Heart right ventricle (tissue), 16 donors: ENCODE data around the gene YES1. TPM values are rescaled to one million over a fixed set of nuclear protein-coding genes. Genes with fewer than 3 reads are reported as not detected.

ENCODE experiments used
- ATAC-seq, 8 donors: fragments of 200-7000 bp; cut with Tn5 transposase; one replicate each; pipeline ENCODE4 v1.9.1; 2020; ENCODE audit warnings: mild to moderate bottlenecking in 8 of 8, moderate library complexity in 8 of 8, moderate number of reproducible peaks in 1 of 8
- DNase-seq, 2 donors: peaks; one replicate each; pipeline ENCODE4 v3.0.0-alpha.2; 2020
- H3K27ac ChIP-seq, 10 donors: fragments of 200-600 bp; sonication (generic) in 2 of 10; one replicate each; pipeline versions ENCODE4 v1.5.0 to v1.8.0; 2020 to 2022; ENCODE audit warnings: mild to moderate bottlenecking in 3 of 10
- H3K27me3 ChIP-seq, 7 donors: fragments of 200-600 bp; one replicate each; pipeline ENCODE4 v1.8.0; 2021 to 2022; ENCODE audit warnings: mild to moderate bottlenecking in 2 of 7
- H3K36me3 ChIP-seq, 9 donors: fragments of 200-600 bp; sonication (generic) in 1 of 9; one replicate each; pipeline versions ENCODE4 v1.5.0 to v1.8.0; 2020 to 2022; ENCODE audit warnings: mild to moderate bottlenecking in 2 of 9
- H3K4me1 ChIP-seq, 9 donors: fragments of 200-600 bp; sonication (generic) in 1 of 9; one replicate each; pipeline versions ENCODE4 v1.5.0 to v1.8.0; 2020 to 2022; ENCODE audit warnings: mild to moderate bottlenecking in 4 of 9
- H3K4me3 ChIP-seq, 10 donors: fragments of 200-600 bp; sonication (generic) in 2 of 10; one replicate each; pipeline versions ENCODE4 v1.5.0 to v1.8.0; 2020 to 2022; ENCODE audit warnings: mild to moderate bottlenecking in 7 of 10, moderate library complexity in 2 of 10
- H3K9me3 ChIP-seq, 11 donors: fragments of 200-600 bp in 10 of 11; sonication (generic) in 2 of 11; one replicate each; pipeline versions ENCODE4 v1.5.0 to v1.8.0; 2013 to 2022; ENCODE audit warnings: mild to moderate bottlenecking in 2 of 11, control low read depth in 1 of 11, moderate library complexity in 1 of 11
- WGBS, 2 donors: extraction: QIAGEN DNeasy Blood & Tissue Kit; methylation state at CpG; one replicate each; pipeline ENCODE4 v1.1.7; 2013; ENCODE audit warnings: inconsistent platforms in 1 of 2; 5-methylcytosine and 5-hydroxymethylcytosine counted together
- intact Hi-C, 10 donors: fragments of 100-400 bp; cut with DNase I; formaldehyde crosslinking; loops; one replicate each; pipeline versions ENCODE4 v1.11.1 to v1.14.2; 2022
- polyA plus RNA-seq, 2 donors: library from polyadenylated mRNA; stranded (reverse); fragments of 200-250 nt; gene quantifications; one replicate each; pipeline ENCODE4 v1.2.3, GENCODE V29; 2013
- total RNA-seq, 10 donors: library from RNA; stranded (reverse); fragmentation: NEBNext Ultra II Directional in 3 of 10; extraction: Animal tissue kit (Norgen Biotek cat#: 25700) in 3 of 10; gene quantifications; one replicate each; pipeline versions ENCODE4 v1.2.1 to v1.2.4, GENCODE V29; 2021 to 2023
- TF ChIP-seq, protein P1 (sequence below), 9 donors: fragments of 200-600 bp; sonication (generic) in 2 of 9; IDR thresholded peaks; one replicate each; pipeline versions ENCODE4 v1.5.0 to v1.8.0; 2021 to 2022; ENCODE audit warnings: antibody characterized with exemption in 9 of 9, mild to moderate bottlenecking in 5 of 9, moderate library complexity in 1 of 9
- donor health status: Arrhythmogenic right ventricular cardiomyopathy.
- donor health status: ischemic (EF 13 %, LVEDD 7.1; RV severe dilation, severe dysfunction).
- donor health status: healthy with polysubstance abuse.
- donor health status: DM: no; HTN: yes; CAD: no.
- donor health status: DM: no; HTN: no; CAD: no.
- donor health status: ischemic (EF 25% LVEDD 6.9; RV normal size, moderate dysfunction).
- donor health status: ischemic (EF 25% LVEDD 5.7; RV mildly dilated, moderate dysfunction).
- donor health status: healthy.
- donor health status: DM: yes; HTN: yes; CAD: no.
- donor health status: Ischemic cardiomyopathy.
- donor health status: ischemic (EF 35%, LVEDD 5.7; RV mildly dilated, moderate dysfunction).
- donor health status: nonischemic (EF 11% LVEDD 7.7; RV severe dilation, severe dysfunction).
- donor health status: DM: yes; HTN: yes; CAD: no.
- donor health status: PGD.
- donor health status: ischemic (EF 29% LVEDD 5.4; RV normal size, mild dysfunction).
- donor health status: nonischemic (EF 23%, LVEDD 6.1; RV moderate dilation, normal function).

Gene YES1
- total and polyA plus RNA-seq, 12 donors, result 10.3 to 31.5 (median 21.7) TPM

DNA sequence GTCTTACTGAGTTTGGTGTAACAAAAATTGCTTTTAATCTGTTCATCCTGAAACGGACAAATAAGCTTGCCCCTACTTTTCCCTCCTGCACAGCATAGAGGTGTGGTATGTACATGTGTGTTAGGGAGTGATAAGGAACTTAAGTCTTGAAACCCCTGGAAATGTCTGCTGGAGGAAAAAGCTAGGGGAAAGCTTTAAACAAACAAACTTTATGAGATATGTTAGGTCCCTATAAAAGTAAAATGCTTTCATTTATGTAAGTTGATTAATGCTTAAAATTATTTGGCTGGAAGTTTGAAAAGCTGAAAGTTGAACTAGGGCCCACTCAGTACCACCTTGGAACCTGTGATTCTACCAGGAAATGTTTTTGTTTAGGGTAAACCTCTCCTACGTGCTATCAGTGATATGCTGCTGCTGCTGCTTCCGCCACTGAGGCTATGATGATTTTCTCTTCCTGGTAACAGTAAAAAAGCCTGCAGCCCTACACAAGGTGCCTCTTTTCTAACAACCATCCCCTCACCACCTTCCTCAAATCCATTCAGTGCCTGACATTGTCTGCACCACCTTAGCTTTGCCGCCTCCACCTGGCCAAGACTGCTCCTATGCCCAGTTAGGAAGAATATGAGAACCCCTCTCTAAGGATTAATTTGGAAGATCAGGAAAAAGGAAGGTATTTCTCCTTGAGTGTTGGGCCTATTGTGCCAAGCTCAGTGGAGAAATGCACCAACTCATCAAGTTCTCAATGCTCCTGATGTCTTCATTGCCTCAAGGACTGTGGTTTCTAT is 2.5 kb upstream of the YES1 start:
- no peaks in the 10 kb centered on the region for H3K36me3 ChIP-seq
- ATAC-seq (no peak), DNase-seq (no peak)
- H3K27ac ChIP-seq, result peak overlapping the region in 3 of 10 donors; percentile 3 to 98 (median 28)
- H3K27me3 ChIP-seq, result peaks cover 0 to 81% (median 0%) of the 10 kb centered on the region in 7 donors
- no peaks in the 10 kb centered on the region for H3K9me3 ChIP-seq
- intact Hi-C loops, result loop anchor here in 5 of 10 donors (5.0 to 10.0 kb wide), 6 partner anchors 47 to 540 kb away; no protein-coding TSS in a partner anchor
- WGBS, 2 donors, result 62 to 69% methylated on average over 4 of the region's 4 CpGs
- TF ChIP-seq, protein P1, sequence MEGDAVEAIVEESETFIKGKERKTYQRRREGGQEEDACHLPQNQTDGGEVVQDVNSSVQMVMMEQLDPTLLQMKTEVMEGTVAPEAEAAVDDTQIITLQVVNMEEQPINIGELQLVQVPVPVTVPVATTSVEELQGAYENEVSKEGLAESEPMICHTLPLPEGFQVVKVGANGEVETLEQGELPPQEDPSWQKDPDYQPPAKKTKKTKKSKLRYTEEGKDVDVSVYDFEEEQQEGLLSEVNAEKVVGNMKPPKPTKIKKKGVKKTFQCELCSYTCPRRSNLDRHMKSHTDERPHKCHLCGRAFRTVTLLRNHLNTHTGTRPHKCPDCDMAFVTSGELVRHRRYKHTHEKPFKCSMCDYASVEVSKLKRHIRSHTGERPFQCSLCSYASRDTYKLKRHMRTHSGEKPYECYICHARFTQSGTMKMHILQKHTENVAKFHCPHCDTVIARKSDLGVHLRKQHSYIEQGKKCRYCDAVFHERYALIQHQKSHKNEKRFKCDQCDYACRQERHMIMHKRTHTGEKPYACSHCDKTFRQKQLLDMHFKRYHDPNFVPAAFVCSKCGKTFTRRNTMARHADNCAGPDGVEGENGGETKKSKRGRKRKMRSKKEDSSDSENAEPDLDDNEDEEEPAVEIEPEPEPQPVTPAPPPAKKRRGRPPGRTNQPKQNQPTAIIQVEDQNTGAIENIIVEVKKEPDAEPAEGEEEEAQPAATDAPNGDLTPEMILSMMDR (IDR thresholded peaks at IDR 0.05), result no peak
- H3K4me3 ChIP-seq, result no peak overlapping the region
- H3K4me1 ChIP-seq, result peaks cover 0 to 39% (median 24%) of the 10 kb centered on the region in 9 donors

DNA sequence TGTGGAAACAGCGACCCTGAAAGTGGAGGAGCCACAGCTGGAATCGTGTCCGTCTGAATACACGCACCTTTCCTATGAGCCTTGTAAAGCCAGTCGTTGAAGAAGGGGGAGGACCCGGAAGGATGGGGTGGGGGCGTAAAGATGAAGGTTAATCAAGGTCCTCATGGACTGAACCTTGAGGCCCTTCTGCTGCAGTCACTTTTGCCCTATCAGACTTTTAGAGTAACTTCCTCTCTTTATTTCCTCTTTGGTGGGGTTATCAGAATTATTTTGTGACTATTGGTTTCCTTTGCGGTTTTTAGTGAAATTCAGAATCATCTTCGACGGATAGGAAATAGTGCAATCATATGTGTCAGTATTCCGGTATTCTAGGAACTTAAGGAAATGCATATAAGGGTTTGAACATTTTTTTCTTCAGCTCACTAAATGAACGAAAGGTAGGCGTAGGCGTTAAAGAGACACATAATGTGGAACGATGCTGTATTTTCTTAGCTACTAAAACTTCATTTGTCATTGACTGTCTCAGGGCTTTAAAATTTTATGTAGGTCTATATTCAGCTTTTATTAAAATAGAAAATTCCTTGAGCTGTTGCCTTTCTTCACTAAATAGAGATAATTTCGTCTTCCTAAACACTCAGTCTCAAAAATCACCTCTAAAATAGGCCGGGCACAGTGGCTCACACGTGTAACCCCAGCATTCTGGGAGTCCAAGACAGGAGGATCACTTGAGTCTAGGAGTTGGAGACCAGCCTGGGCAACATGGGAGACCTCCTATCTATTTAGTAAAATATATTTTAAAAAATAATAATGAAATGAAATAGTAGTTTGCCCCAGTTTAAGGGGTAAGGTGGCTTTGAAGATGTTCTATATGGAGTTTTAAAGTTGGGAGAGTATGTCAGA is 1.4 kb upstream of the YES1 start:
- intact Hi-C loops, result loop anchor here in 5 of 10 donors (2.0 to 10.0 kb wide), 6 partner anchors 17 to 539 kb away; no protein-coding TSS in a partner anchor
- peak overlapping the region in 9 of 10 donors; percentile 74 to 98 (median 91) for H3K4me3 ChIP-seq
- peaks cover 0 to 50% (median 34%) of the 10 kb centered on the region in 9 donors for H3K4me1 ChIP-seq
- DNase-seq (no peak), ATAC-seq (peak in 5 of 8 donors; percentile 2 to 59 (median 29))
- WGBS, 2 donors, result 40% methylated on average over 18 of the region's 18 CpGs
- no peaks in the 10 kb centered on the region for H3K9me3 ChIP-seq
- H3K27me3 ChIP-seq, result peaks cover 0 to 81% (median 0%) of the 10 kb centered on the region in 7 donors
- H3K36me3 ChIP-seq, result no peaks in the 10 kb centered on the region
- peak overlapping the region in 9 of 10 donors; percentile 86 to 98 (median 96) for H3K27ac ChIP-seq
- TF ChIP-seq, protein P1 (IDR thresholded peaks at IDR 0.05), result no peak

DNA sequence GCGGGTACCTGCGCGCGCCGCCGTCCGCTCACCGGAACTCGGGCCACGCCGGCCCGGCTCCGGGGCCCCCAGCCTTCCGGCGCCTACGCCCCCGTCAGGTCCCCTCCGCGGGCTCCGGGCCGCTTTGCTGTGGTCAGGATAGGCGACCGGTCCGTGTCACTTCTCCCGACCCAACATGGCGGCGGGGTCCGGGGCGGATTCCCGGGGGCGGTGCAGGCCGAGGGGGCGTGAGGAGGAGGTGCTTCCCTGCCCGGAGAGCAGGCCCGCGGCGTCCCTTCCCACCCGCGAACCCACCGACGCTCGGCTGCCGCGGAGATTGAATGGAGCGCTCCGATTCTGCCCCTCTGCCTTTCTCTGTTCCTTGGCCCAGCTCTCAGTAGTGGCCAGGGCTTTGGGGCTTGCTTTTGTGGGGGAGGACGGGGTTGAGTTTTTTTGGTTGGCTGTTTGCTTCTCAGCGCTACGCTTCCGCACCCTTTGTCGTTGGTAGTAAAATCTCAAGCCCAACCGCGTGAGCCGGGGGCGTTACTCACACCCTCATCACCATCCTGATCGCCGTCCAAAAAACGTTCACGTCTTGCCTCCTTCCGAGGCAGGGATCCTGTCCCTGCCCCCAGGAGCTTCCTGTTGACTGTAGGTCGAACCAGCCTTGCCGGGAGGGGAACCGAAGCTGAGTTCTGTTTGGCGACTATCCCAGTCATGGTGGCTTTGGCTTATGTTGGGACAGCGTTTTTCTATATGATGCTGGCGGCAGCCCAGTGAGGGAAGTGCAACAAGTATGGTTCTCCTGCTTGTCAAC is 532 bp upstream of the YES1 start:
- ATAC-seq, result peak; percentile 85 to 95 (median 88)
- H3K27ac ChIP-seq, result peak overlapping the region; percentile 61 to 98 (median 96)

More for the DNA sequence above, 532 bp upstream of the YES1 start:
- Histone ChIP-seq H3K9me3 (no peaks in the 10 kb centered on the region), H3K27me3 (peaks cover 0 to 82% (median 0%) of the 10 kb centered on the region in 7 donors), H3K4me1 (peaks cover 0 to 58% (median 43%) of the 10 kb centered on the region in 9 donors), H3K36me3 (no peaks in the 10 kb centered on the region), H3K4me3 (peak overlapping the region; percentile 74 to 98 (median 90))
- intact Hi-C loops, result loop anchor here in 5 of 10 donors (2.0 to 10.0 kb wide), 6 partner anchors 18 to 538 kb away; no protein-coding TSS in a partner anchor
- TF ChIP-seq, protein P1 (IDR thresholded peaks at IDR 0.05), result no peak
- DNase-seq, result peak; percentile 87
- 0 to 1% methylated on average over 47 to 66 of the region's 66 CpGs for WGBS, 2 donors
